ENCODE results near the gene EFCAB7.

GRCh38 chr1:63509718-63510117 is 13.6 kb upstream of the EFCAB7 start:
- TF ChIP-seq EZH2 (IDR thresholded peaks at IDR 0.05) (no peak), POLR2AphosphoS5 (IDR thresholded peaks at IDR 0.05; ENCODE audit: borderline replicate concordance, low read depth, low read length) (no peak), FOXP2 (optimal IDR thresholded peaks at IDR 0.05; ENCODE audit: control extremely low read depth, extremely low read length, insufficient read depth) (no peak)

Data from SK-N-MC (cell line).